NCI-H510A treated with DMSO at 0.1 percent for 48 hours (cell line): ENCODE data around the gene ALDH1B1.

Experiments
- DNase-seq: peaks from one replicate; lab custom pipeline; 2025; lab: John Stamatoyannopoulos, UW

Gene ALDH1B1

GRCh38 chr9:38416461-38416860 is 24.0 kb downstream of the ALDH1B1 start:
- DNase-seq = no peak

GRCh38 chr9:38417003-38417945 is 24.8 kb downstream of the ALDH1B1 start:
- DNase-seq = no peak

- DNase-seq = no peak
These were observed 25.9 kb downstream of the ALDH1B1 start for GRCh38 chr9:38418366-38418765.

- no peak for DNase-seq
These were observed 26.7 kb downstream of the ALDH1B1 start for GRCh38 chr9:38419181-38419580.

GRCh38 chr9:38421498-38422211 is 29.2 kb downstream of the ALDH1B1 start:
- no peak for DNase-seq

- no peak for DNase-seq
These were observed 30.2 kb downstream of the ALDH1B1 start for GRCh38 chr9:38422555-38423260.

- DNase-seq = peak; percentile 12
These were observed 30.9 kb downstream of the ALDH1B1 start for GRCh38 chr9:38423273-38423972.

- DNase-seq = peak; percentile 17
These were observed 31.7 kb downstream of the ALDH1B1 start, which contains the start of gene IGFBPL1 for GRCh38 chr9:38423973-38424843. Gene IGFBPL1, minus strand, starts transcription at chr9:38424454. Its CDS starts 30 bp downstream, at chr9:38424424.

- DNase-seq = no peak
These were observed 32.4 kb downstream of the ALDH1B1 start for GRCh38 chr9:38424918-38425317.

- DNase-seq = no peak
These were observed 35.6 kb downstream of the ALDH1B1 start for GRCh38 chr9:38428062-38428461.

- DNase-seq = no peak
These were observed 38.6 kb downstream of the ALDH1B1 start for GRCh38 chr9:38431116-38431515.

GRCh38 chr9:38432922-38433510 is 40.5 kb downstream of the ALDH1B1 start:
- peak; percentile 42 for DNase-seq

GRCh38 chr9:38434365-38434764 is 41.9 kb downstream of the ALDH1B1 start:
- DNase-seq = no peak

GRCh38 chr9:38434853-38435252 is 42.4 kb downstream of the ALDH1B1 start:
- no peak for DNase-seq

- no peak for DNase-seq
These were observed 43.0 kb downstream of the ALDH1B1 start for GRCh38 chr9:38435521-38435920.

- DNase-seq = no peak
These were observed 44.2 kb downstream of the ALDH1B1 start for GRCh38 chr9:38436708-38437107.

- DNase-seq = no peak
These were observed 44.8 kb downstream of the ALDH1B1 start for GRCh38 chr9:38437193-38437823.

- DNase-seq = no peak
These were observed 46.9 kb downstream of the ALDH1B1 start for GRCh38 chr9:38439291-38439915.

GRCh38 chr9:38439916-38440301 is 47.4 kb downstream of the ALDH1B1 start:
- no peak for DNase-seq
